Activated T-cell treated with anti-CD3 and anti-CD28 coated beads, Interleukin-2, amount 50 U/mL, for 72 hours (primary cell): ENCODE measurements around the gene NUDT8. TPM values are rescaled to one million over a fixed set of nuclear protein-coding genes. Genes with fewer than 3 reads are reported as not detected.
A peak's percentile ranks its signal among the peaks of the same experiment; 100 is the strongest.
"Not testable (repeated sequence)": the region's sequence is repeated elsewhere in the genome, so short reads cannot be mapped to it uniquely, and the experiment has no call there.

ENCODE experiments used
- ATAC-seq, 2 donors: fragments of 150-1000 bp; cut with Tn5 transposase; replicated peaks in 1 of 2; 2 replicates each; pipeline ENCODE4 v1.10.0; 2021; ENCODE audit warnings: moderate library complexity in 2 of 2, mild to moderate bottlenecking in 1 of 2
- DNase-seq, 2 donors: peaks; one replicate each; pipeline ENCODE4 v3.0.0; 2021 to 2022; ENCODE audit warnings: mixed read lengths in 1 of 2
- H3K27ac Mint-ChIP-seq: one replicate; pipeline ENCODE4 v1.8.0; 2022; ENCODE audit warnings: mild to moderate bottlenecking, moderate library complexity, mixed read lengths
- H3K27me3 Mint-ChIP-seq: one replicate; pipeline ENCODE4 v1.8.0; 2022; ENCODE audit warnings: low read depth, mixed read lengths
- H3K36me3 Mint-ChIP-seq, 2 donors: one replicate each; pipeline ENCODE4 v1.8.0; 2022; ENCODE audit warnings: mixed read lengths in 2 of 2, mild to moderate bottlenecking in 1 of 2; ENCODE audit not compliant: insufficient read depth in 2 of 2
- H3K4me1 Mint-ChIP-seq: one replicate; pipeline ENCODE4 v1.8.0; 2022; ENCODE audit warnings: low read depth, mixed read lengths
- H3K4me3 Mint-ChIP-seq, 2 donors: one replicate each; pipeline ENCODE4 v1.8.0; 2022; ENCODE audit warnings: mild to moderate bottlenecking in 2 of 2, mixed read lengths in 2 of 2, moderate library complexity in 2 of 2
- H3K9me3 Mint-ChIP-seq, 2 donors: one replicate each; pipeline ENCODE4 v1.8.0; 2022; ENCODE audit warnings: mixed read lengths in 2 of 2
- total RNA-seq, 2 donors: library from RNA; stranded (reverse); gene quantifications; one replicate each; pipeline ENCODE4 v1.2.3, GENCODE V29; 2022

Gene NUDT8
- total RNA-seq, 2 donors from 2014 or later = 19.6 to 24.6 TPM

DNA sequence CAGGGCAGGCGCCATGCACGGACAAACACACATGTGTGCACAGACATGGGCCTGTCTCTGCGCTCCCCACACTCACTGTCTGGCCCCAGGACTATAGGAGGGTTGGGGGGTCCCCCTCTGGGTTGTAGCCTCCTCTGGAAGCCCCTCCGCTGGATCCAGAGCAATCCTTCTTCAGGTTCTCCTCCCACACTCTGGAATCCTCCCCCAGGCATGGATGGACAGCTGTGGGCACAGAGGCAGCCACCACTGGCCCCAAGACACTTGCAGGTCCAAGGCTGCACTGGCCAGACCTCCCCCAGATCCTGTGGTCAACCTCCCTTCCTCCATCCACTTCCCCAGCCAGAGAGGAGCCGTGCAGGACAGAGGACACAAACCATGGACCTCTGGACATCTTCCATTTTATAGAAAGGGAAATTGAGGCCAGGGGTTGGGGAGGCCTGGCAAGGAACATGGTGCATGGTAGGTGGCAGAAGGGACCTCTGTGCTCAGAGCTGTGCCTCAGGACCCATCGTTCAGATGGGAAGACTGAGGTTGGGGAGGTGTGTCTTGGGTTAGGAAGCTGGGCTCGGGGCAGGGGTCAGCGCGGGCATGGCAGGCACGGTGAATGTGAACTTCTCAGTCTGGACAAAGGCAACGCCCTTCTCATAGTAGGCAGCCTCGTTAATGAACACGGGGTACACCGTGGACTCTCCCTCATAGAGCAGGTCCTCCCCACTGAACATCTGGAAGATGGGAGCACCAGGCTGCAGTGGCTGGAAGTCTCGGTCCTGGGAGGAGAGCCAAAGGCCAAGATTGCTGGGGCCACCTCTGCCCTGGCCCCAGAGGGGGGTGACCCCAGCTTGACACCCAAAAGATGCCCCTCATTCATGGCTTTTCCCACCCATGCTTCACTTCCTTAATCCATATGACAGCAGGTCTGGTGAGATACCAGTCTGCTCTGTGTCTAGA lies 12.7 kb upstream of the NUDT8 start:
- no peak overlapping the region for H3K27ac Mint-ChIP-seq
- no peaks in the 10 kb centered on the region for H3K9me3 Mint-ChIP-seq
- no peak for ATAC-seq
- H3K4me3 Mint-ChIP-seq = no peak overlapping the region
- peaks cover 14% of the 10 kb centered on the region for H3K4me1 Mint-ChIP-seq
- no peak for DNase-seq
- no peaks in the 10 kb centered on the region for H3K27me3 Mint-ChIP-seq
- no peaks in the 10 kb centered on the region for H3K36me3 Mint-ChIP-seq

DNA sequence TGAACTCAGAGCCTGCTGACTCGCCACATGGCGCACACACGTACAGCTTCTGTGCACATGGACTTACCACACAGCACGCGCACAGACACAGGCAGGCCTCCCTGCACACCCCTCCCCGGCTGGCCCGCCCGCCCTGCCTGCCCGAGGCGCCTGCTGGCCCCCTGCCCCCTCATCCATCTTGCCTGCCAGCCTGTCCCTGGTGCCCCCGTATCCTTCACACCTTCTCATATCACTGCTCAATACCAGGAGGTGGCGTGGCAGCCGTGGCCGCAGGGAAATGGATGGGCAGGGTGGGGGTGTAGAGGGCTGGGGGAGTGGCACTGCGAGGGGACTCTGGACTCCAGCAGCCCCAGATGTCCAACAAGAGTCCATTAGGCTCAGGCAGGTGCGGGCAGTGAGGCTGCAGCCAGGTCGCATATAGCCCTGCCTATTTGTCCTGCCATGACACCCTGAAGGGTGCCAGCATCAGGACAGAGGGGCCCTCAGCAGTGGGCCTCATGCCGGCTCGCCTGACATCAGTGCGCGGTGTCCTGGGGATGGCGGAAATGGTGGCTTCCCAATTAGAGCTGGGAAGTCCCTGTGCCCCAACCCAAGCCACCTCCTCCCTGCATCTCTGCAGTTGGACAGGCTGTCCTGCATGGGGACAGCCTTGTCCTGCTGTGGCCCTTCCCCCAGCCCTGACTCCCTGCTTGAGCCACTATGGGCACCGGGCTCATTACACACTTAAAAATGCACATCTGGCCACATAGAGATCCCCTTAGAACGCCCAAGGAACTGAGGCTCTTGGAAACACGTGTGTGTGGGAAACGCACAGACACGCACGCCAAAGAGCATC lies 11.8 kb upstream of the NUDT8 start:
- Mint-ChIP-seq H3K36me3 (no peaks in the 10 kb centered on the region), H3K9me3 (no peaks in the 10 kb centered on the region), H3K4me3 (no peak overlapping the region), H3K27ac (no peak overlapping the region), H3K27me3 (no peaks in the 10 kb centered on the region), H3K4me1 (peaks cover 14% of the 10 kb centered on the region)
- DNase-seq = no peak
- no peak for ATAC-seq

DNA sequence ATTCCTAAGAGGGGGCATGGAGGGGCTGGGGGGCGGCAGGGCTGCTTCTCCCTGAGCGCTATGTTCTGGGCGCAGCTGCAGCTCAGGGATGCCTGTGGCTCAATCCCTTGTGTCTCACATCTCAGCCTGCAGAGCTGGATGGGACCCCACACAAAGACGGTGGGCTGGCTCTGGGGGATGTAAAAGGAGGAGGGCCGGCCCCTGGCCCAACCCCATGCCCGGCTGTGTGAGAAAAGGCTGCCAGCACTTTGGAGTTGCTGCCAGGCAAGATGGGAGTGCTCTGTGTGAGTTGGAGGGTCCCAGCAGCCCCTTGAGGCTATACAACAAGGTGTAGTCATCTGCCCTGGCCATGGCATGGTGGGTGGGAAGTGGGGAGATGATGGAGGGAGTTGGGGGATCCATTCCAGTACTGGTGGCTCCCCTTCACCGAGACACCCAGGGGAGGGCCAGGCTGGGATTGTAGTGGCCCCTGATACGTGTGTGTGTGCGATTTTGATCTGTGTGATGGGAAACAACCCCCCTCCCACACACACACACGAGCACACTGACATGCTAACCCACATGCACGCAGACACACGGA lies 11.1 kb upstream of the NUDT8 start:
- Mint-ChIP-seq H3K27ac (no peak overlapping the region), H3K4me3 (no peak overlapping the region), H3K27me3 (no peaks in the 10 kb centered on the region), H3K9me3 (no peaks in the 10 kb centered on the region), H3K4me1 (peaks cover 7% of the 10 kb centered on the region), H3K36me3 (no peaks in the 10 kb centered on the region)
- no peak for ATAC-seq
- DNase-seq = no peak

- Mint-ChIP-seq H3K9me3 (no peaks in the 10 kb centered on the region), H3K27ac (no peak overlapping the region)
- ATAC-seq = peak; percentile 78 to 81
Observed at GRCh38 chr11:67640021-67640757, 10.5 kb upstream of the NUDT8 start.

GRCh38 chr11:67639438-67639859 lies 9.7 kb upstream of the NUDT8 start, which contains the start of gene TBX10:
TBX10 (minus strand) TSS chr11:67639763; CDS start chr11:67639472, 291 bp downstream.
- no peaks in the 10 kb centered on the region for H3K27me3 Mint-ChIP-seq
- H3K36me3 Mint-ChIP-seq = no peaks in the 10 kb centered on the region
- H3K27ac Mint-ChIP-seq = no peak within 1 kb of the TSS
- DNase-seq (no peak), ATAC-seq (no peak)
- H3K4me1 Mint-ChIP-seq = peaks cover 6% of the 10 kb centered on the region
- H3K9me3 Mint-ChIP-seq = no peaks in the 10 kb centered on the region
- no peak within 1 kb of the TSS for H3K4me3 Mint-ChIP-seq

More at GRCh38 chr11:67640021-67640757, 10.5 kb upstream of the NUDT8 start:
- Mint-ChIP-seq H3K4me1 (peaks cover 6% of the 10 kb centered on the region), H3K4me3 (no peak overlapping the region), H3K27me3 (no peaks in the 10 kb centered on the region), H3K36me3 (no peaks in the 10 kb centered on the region)
- peak; percentile 56 to 61 for DNase-seq

DNA sequence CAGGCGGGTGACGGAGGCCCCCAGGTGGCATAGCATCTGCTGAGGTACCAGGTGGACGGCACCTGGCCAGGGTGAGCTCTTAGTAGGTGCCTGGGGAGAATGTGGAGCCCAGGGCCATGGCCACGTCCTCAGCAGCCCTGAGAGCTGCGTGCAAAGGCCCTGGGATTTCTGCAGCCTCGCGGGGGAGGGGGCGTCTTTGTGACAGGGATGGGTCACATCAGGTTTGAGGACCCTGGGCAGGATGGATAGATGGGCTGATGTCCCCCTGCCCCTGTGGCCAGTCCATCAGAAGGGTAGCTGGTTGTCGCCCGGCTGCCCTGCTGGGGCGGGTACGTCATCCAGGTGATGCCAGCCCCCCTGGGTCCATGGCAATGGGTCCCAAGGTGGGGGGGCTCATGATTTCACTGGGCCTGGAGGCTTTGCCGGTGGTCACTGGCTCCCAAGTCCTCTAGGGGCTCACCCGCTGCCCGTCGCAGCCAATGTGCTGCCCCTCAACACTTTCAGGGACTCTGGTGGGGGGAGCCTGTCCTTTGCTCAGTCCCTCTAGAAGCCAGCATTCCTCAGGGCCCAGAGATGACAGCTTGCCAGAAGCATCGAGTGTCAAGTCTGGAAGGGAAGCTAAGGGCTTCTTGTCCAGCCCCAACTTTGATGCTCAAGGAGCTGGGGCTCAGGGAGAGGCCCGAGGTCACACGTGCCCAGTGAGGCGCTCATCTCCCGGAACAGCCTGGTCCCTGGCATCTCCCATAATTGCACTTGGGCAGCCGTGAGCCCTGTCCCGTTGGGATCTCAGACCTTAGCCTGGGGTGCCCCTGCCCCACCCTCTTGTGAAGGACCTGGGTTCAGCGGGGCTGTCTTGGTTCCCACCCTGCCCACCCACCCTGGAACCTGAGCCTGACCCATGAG lies 9.0 kb upstream of the NUDT8 start:
- no peak for DNase-seq
- no peak overlapping the region for H3K27ac Mint-ChIP-seq
- H3K36me3 Mint-ChIP-seq = no peaks in the 10 kb centered on the region
- no peaks in the 10 kb centered on the region for H3K27me3 Mint-ChIP-seq
- no peak overlapping the region for H3K4me3 Mint-ChIP-seq
- no peak for ATAC-seq
- peaks cover 6% of the 10 kb centered on the region for H3K4me1 Mint-ChIP-seq
- H3K9me3 Mint-ChIP-seq = no peaks in the 10 kb centered on the region

DNA sequence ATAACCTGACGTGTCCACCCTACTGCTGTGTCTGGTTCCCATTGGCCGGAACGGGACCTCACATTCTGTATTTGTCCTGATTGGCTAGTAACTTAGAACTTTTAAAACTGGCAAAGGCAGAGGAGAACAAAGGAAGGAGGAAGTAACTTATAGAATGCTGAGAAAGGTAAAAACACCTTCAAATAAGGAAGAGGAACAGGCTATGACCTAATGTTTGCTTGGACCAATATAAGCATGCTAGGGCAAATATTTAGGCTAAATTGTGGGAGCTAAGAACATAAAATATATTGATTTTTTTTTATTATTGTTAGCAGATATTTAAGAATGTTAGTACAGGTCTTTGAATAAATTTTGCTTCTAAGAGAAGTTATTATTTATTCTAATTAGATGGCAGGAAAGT lies 7.7 kb upstream of the NUDT8 start:
- ATAC-seq, H3K27ac Mint-ChIP-seq, DNase-seq, H3K4me3 Mint-ChIP-seq, H3K27me3 Mint-ChIP-seq, H3K9me3 Mint-ChIP-seq, H3K36me3 Mint-ChIP-seq, H3K4me1 Mint-ChIP-seq: not testable (repeated sequence)

GRCh38 chr11:67636962-67637361 lies 7.2 kb upstream of the NUDT8 start:
- H3K4me1 Mint-ChIP-seq = peaks cover 6% of the 10 kb centered on the region
- H3K27ac Mint-ChIP-seq = no peak overlapping the region
- DNase-seq = no peak
- H3K9me3 Mint-ChIP-seq = no peaks in the 10 kb centered on the region
- H3K27me3 Mint-ChIP-seq = no peaks in the 10 kb centered on the region
- no peak for ATAC-seq
- no peak overlapping the region for H3K4me3 Mint-ChIP-seq
- no peaks in the 10 kb centered on the region for H3K36me3 Mint-ChIP-seq

GRCh38 chr11:67635231-67635521 lies 5.4 kb upstream of the NUDT8 start:
- H3K27ac Mint-ChIP-seq = no peak overlapping the region
- no peaks in the 10 kb centered on the region for H3K27me3 Mint-ChIP-seq
- H3K36me3 Mint-ChIP-seq = no peaks in the 10 kb centered on the region
- ATAC-seq = no peak
- H3K4me1 Mint-ChIP-seq = peaks cover 11% of the 10 kb centered on the region
- DNase-seq = no peak
- H3K4me3 Mint-ChIP-seq = no peak overlapping the region
- no peaks in the 10 kb centered on the region for H3K9me3 Mint-ChIP-seq

DNA sequence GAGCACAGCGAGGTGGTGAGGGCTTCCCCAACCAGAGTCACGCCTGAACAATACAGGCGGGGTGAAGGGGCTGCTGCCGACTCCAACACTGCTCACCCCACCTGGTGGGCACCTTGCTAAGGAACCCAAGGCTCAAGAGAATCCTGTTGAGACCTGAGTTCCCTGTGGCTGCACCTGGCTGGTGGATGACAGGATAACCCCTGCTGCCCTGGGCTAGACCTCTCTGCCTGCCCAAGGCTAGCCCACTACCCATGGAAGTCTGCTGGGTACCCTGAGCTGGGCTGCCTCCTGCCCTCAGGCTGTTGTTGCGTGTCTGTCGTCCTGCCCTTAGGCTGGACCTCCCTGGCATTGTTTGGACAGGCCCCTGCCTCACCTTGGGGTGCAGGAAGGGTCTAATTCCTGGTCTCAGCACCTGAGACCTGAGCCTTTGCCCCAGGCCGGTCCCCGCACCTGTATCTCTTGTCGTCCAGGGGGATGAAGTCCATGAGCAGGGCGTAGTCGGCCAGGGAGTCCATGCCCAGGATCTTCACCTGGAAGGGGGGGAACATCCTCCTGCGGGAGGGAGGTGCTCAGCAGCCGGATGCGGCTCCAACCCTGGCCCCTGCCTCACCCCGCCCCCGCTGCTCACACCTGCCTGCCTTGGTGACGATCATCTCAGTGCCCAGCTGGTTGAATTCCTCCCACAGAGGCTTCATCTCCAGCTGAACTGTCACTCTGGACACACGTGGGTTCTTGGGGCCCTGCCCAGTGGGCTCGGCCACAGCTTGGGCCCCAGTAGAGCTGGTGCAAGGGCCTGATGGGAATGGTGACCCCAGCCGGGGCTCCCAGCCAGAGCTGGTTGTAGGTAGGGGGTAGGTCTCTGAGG lies 4.9 kb upstream of the NUDT8 start:
- no peak overlapping the region for H3K4me3 Mint-ChIP-seq
- H3K27ac Mint-ChIP-seq = no peak overlapping the region
- no peaks in the 10 kb centered on the region for H3K9me3 Mint-ChIP-seq
- H3K4me1 Mint-ChIP-seq = peaks cover 11% of the 10 kb centered on the region
- DNase-seq (no peak), ATAC-seq (no peak)
- H3K36me3 Mint-ChIP-seq = no peaks in the 10 kb centered on the region
- no peaks in the 10 kb centered on the region for H3K27me3 Mint-ChIP-seq

DNA sequence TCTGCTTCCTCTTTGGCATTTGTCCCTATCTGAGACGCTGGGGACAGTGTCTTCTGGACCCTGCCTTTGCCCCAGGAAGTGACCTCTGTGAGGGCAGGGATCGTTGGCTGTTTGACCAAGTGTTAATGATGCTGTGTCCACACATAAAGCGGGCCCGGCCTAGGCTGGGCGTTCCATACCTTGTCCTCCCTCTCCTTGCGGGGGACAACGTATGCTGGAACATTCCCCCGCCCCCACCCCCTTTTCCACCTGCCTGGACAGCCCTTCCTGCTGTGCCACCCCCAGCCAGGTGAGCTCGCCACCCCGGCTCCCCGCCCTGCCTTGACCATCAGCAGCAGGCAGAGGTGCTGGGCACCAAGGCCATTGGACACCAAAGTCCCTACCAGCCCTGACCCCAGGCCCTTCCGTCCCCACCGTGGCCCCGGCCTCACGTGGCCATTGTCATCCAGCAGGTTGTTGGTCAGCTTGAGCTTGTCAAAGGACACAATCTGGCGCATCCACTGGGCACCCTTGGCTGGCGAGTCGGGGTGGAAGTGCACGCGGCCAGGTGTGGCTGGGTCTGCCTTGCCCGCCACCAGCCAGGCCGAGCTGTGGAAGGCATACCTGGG lies 4.1 kb upstream of the NUDT8 start:
- H3K4me3 Mint-ChIP-seq = no peak overlapping the region
- H3K4me1 Mint-ChIP-seq = peaks cover 14% of the 10 kb centered on the region
- no peaks in the 10 kb centered on the region for H3K27me3 Mint-ChIP-seq
- no peak for ATAC-seq
- DNase-seq = no peak
- H3K9me3 Mint-ChIP-seq = no peaks in the 10 kb centered on the region
- H3K36me3 Mint-ChIP-seq = no peaks in the 10 kb centered on the region
- no peak overlapping the region for H3K27ac Mint-ChIP-seq
